Caco-2 (cell line): ENCODE measurements around the gene TMEM213. TPM values are rescaled to one million over a fixed set of nuclear protein-coding genes. Genes with fewer than 3 reads are reported as not detected.

ENCODE experiments used
- BruUV-seq: library from RNA; stranded (reverse); fragments of 400-500 nt; replicated peaks from 2 replicates; lab custom pipeline; 2021; lab: Mats Ljungman, UMichigan
- CTCF ChIA-PET: fragments of 300-600 bp; sonication (Branson Sonifier 250); formaldehyde crosslinking; loops from one replicate; lab custom pipeline; 2022; ENCODE audit warnings: antibody characterized with exemption; lab: Charles Lee
- POLR2A ChIA-PET: fragments of 300-600 bp; sonication (Branson Sonifier 250); formaldehyde crosslinking; loops from one replicate; lab custom pipeline; 2022; ENCODE audit warnings: antibody characterized with exemption; lab: Charles Lee
- DNase-seq, 2 experiments: peaks; one replicate each; pipeline versions ENCODE4 v3.0.0 to v3.0.0-alpha.2; 2020 to 2022
- H3K27me3 ChIP-seq: replicated peaks from 2 replicates; pipeline ENCODE4 v1.6.0; 2011; ENCODE audit warnings: low read length; ENCODE audit not compliant: control insufficient read depth, insufficient read depth
- H3K36me3 ChIP-seq: 2 replicates; pipeline ENCODE4 v1.5.1; 2011; ENCODE audit warnings: low read length; ENCODE audit not compliant: control insufficient read depth, insufficient read depth
- H3K4me1 ChIP-seq: fragments of 250-450 bp; sonication (Bioruptor Pico); 2 replicates; pipeline ENCODE4 v1.5.1; 2020; ENCODE audit warnings: mild to moderate bottlenecking
- H3K4me3 ChIP-seq: 2 replicates; pipeline ENCODE4 v1.5.1; 2011; ENCODE audit warnings: low read depth, mild to moderate bottlenecking, control low read depth, low read length
- H3K9me3 ChIP-seq: fragments of 250-450 bp; sonication (Bioruptor Pico); 2 replicates; pipeline ENCODE4 v1.5.1; 2020; ENCODE audit warnings: mild to moderate bottlenecking, moderate library complexity
- H3K27ac Mint-ChIP-seq: one replicate; pipeline ENCODE4 v1.8.0; 2022; ENCODE audit warnings: mixed read lengths; ENCODE audit not compliant: unreplicated experiment
- H3K27me3 Mint-ChIP-seq: one replicate; pipeline ENCODE4 v1.8.0; 2022; ENCODE audit warnings: mixed read lengths; ENCODE audit not compliant: insufficient read depth, unreplicated experiment
- H3K36me3 Mint-ChIP-seq: one replicate; pipeline ENCODE4 v1.8.0; 2022; ENCODE audit warnings: mild to moderate bottlenecking, mixed read lengths; ENCODE audit not compliant: insufficient read depth, unreplicated experiment
- H3K4me1 Mint-ChIP-seq: one replicate; pipeline ENCODE4 v1.8.0; 2022; ENCODE audit warnings: low read depth, mixed read lengths; ENCODE audit not compliant: unreplicated experiment
- H3K4me3 Mint-ChIP-seq: one replicate; pipeline ENCODE4 v1.8.0; 2022; ENCODE audit warnings: mild to moderate bottlenecking, moderate library complexity, mixed read lengths; ENCODE audit not compliant: unreplicated experiment
- H3K9me3 Mint-ChIP-seq: one replicate; pipeline ENCODE4 v1.8.0; 2022; ENCODE audit warnings: mixed read lengths; ENCODE audit not compliant: unreplicated experiment
- CTCF ChIP-seq, 2 experiments: fragments of 200-600 bp in 1 of 2; IDR thresholded peaks; 1 replicate in 1 of 2; 2 replicates in 1 of 2; pipeline versions ENCODE4 v1.5.1 to v1.8.0; 2011 to 2022; ENCODE audit warnings: antibody characterized with exemption in 1 of 2, control low read depth in 1 of 2, inconsistent platforms in 1 of 2, low read depth in 1 of 2, low read length in 1 of 2, mild to moderate bottlenecking in 1 of 2, moderate library complexity in 1 of 2; ENCODE audit not compliant: insufficient read depth in 1 of 2, severe bottlenecking in 1 of 2, unreplicated experiment in 1 of 2
- intact Hi-C: fragments of 100-400 bp; cut with micrococcal nuclease; formaldehyde crosslinking; loops from one replicate; pipeline ENCODE4 v1.10.0; 2022; ENCODE audit not compliant: unreplicated experiment
- total RNA-seq: library from RNA; stranded (reverse); gene quantifications from 2 replicates; pipeline ENCODE4 v1.2.3, GENCODE V29; 2022

TMEM213 gene
- total RNA-seq, 1 experiment from 2014 or later: not detected

DNA sequence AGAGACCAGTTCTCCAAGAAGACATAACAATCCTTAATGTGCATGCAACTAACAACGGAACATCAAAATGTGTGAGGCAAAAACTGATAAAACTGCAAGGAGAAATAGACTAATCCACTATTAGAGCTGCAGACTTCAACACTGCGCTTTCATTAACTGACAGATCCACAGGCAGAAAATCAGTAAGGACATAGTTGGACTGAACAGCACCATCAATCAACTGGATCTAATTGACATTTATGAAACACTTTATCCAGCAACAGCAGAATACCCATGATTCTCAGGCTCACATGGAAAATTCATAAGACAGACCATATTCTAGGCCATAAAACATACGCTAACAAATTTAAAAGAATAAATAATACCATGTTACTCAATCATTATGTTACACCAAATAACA is 21.8 kb downstream of the TMEM213 start:
- intact Hi-C loops: no loop called here
- no peaks in the 10 kb centered on the region for H3K4me1 Mint-ChIP-seq
- Histone ChIP-seq H3K4me1 (no peaks in the 10 kb centered on the region), H3K36me3 (no peaks in the 10 kb centered on the region), H3K9me3 (no peaks in the 10 kb centered on the region), H3K4me3 (no peak overlapping the region), H3K27me3 (no peaks in the 10 kb centered on the region)
- H3K4me3 Mint-ChIP-seq: no peak overlapping the region
- no peaks in the 10 kb centered on the region for H3K36me3 Mint-ChIP-seq
- ChIA-PET CTCF (no interaction called here), POLR2A (no interaction called here)
- TF ChIP-seq CTCF (IDR thresholded peaks at IDR 0.05; ENCODE audit: insufficient read depth in 1 of 2, low read depth in 1 of 2, low read length in 1 of 2, severe bottlenecking in 1 of 2, unreplicated experiment in 1 of 2): no peak
- no TSS peak for BruUV-seq
- H3K27me3 Mint-ChIP-seq: no peaks in the 10 kb centered on the region
- H3K27ac Mint-ChIP-seq: no peak overlapping the region
- no peak for DNase-seq
- H3K9me3 Mint-ChIP-seq: no peaks in the 10 kb centered on the region

DNA sequence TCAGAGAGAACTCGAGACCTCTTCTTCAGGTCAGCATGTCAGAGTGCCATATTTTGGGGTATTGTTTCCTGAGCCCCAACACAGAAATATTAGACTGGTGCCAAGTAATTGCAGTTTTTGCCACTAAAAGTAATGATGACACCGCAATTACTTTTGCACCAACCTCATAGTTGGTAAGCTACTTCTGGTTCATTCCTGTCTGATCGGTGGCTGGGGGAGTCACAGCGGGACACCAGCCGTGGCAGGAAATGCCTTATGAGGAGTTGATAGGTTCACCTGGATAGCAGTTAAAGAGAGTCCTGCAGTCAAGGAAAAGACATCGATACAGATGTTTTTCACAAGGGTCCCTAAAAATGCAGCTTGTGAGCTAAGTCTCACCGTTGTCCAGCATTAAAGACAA is 24.1 kb downstream of the TMEM213 start:
- Histone ChIP-seq H3K4me3 (no peak overlapping the region), H3K9me3 (no peaks in the 10 kb centered on the region), H3K36me3 (no peaks in the 10 kb centered on the region), H3K4me1 (no peaks in the 10 kb centered on the region), H3K27me3 (no peaks in the 10 kb centered on the region)
- TF ChIP-seq CTCF (IDR thresholded peaks at IDR 0.05; ENCODE audit: insufficient read depth in 1 of 2, low read depth in 1 of 2, low read length in 1 of 2, severe bottlenecking in 1 of 2, unreplicated experiment in 1 of 2): no peak
- Mint-ChIP-seq H3K4me3 (no peak overlapping the region), H3K36me3 (no peaks in the 10 kb centered on the region), H3K27ac (no peak overlapping the region), H3K4me1 (no peaks in the 10 kb centered on the region), H3K9me3 (no peaks in the 10 kb centered on the region), H3K27me3 (no peaks in the 10 kb centered on the region)
- ChIA-PET POLR2A (no interaction called here), CTCF (no interaction called here)
- DNase-seq: no peak
- BruUV-seq: no TSS peak
- intact Hi-C loops: no loop called here

DNA sequence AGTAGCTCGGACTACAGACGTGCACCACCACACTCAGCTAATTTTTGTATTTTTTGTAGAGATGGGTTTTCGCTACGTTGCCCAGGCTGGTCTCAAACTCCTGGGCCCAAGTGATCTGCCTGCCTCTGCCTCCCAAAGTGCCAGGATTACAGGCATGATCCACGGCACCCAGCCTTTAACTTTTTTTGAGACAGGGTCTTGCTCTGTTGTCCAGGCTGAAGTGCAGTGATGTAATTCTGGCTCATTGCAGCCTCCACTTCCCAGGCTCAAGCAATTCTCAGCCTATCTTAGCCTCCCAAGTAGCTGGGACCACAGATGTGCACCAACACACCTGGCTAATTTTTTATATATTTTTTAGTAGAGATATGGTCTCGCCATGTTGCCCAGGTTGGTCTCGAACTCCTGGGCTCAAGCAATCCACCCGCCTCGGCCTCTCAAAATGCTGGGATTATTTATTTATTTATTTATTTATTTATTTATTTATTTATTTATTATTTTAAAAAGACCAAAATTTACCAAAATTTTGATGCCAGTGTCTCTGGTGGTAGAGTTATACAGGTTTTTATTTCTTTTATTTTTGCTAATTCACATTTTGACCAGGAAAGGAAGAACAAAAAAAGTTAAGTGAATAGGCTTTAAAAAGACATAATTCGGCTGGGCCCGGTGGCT is 25.2 kb downstream of the TMEM213 start:
- intact Hi-C loops: no loop called here
- POLR2A ChIA-PET: no interaction called here
- no peaks in the 10 kb centered on the region for H3K36me3 Mint-ChIP-seq

More for the DNA sequence above, 25.2 kb downstream of the TMEM213 start:
- Mint-ChIP-seq H3K4me3 (no peak overlapping the region), H3K4me1 (no peaks in the 10 kb centered on the region), H3K27me3 (no peaks in the 10 kb centered on the region), H3K9me3 (no peaks in the 10 kb centered on the region), H3K27ac (no peak overlapping the region)
- no TSS peak for BruUV-seq
- Histone ChIP-seq H3K4me3 (no peak overlapping the region), H3K27me3 (no peaks in the 10 kb centered on the region), H3K9me3 (no peaks in the 10 kb centered on the region), H3K36me3 (no peaks in the 10 kb centered on the region), H3K4me1 (no peaks in the 10 kb centered on the region)
- TF ChIP-seq CTCF (IDR thresholded peaks at IDR 0.05; ENCODE audit: insufficient read depth in 1 of 2, low read depth in 1 of 2, low read length in 1 of 2, severe bottlenecking in 1 of 2, unreplicated experiment in 1 of 2): no peak
- CTCF ChIA-PET: no interaction called here
- DNase-seq: no peak
